Measurements from ENCODE around the gene BCL2L15. TPM values are rescaled to one million over a fixed set of nuclear protein-coding genes. Genes with fewer than 3 reads are reported as not detected.

Gene BCL2L15
- total and polyA plus RNA-seq, 10 of the 15 experiments (the other 5 are each of a cell fraction or from before 2014, with no cell fraction given), result 0.42 to 1.2 (median 0.59) TPM

DNA sequence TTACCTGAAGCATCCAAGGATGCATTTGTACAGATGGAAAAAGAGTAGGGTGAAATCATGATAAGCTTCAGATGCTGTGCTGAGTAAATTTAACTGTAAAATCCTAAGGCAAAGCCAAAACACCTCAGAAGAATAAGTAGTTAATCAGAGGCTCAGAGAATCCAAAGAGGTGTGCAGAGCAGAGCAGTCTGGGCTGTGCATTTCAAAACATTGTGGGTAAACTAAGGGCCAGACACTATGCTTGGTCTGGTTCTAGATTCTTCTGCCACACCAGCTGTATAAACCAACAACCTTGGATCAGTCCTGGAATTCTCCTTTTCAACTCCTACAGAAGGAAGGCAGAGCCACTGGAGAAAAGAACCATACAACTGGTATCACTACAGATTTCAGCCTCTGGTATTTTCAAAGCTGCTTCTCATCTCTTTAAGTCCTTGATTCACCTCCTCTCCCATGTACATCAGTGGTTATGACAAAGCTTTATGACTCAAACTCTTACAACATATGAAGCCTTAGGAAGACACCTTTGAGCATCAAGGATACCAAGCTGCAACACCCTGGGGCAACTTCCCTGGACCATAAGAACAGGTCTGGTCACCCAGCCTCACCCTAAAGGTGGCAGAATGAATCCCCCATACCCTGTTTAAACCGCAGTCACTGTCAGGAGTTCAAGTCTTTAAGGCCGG, 30.2 kb upstream of the BCL2L15 start:
- ChIA-PET POLR2A (no interaction called here), RAD21 (ENCODE audit: unreplicated experiment) (no interaction called here), SMC1A (ENCODE audit: uncharacterized antibody, unreplicated experiment) (interaction anchor here (1.3 kb wide), 1 partner anchor 12 kb away, joined by 4 read pairs; the partner anchor contains the start of gene DCLRE1B), CTCF (interaction anchor here (1.4 to 2.3 kb wide), 3 partner anchors 10 to 82 kb away, joined by 3 to 6 read pairs (median 4); partner anchors contain the start of gene HIPK1)
- H3K27ac ChIP-seq (ENCODE audit: control insufficient read depth, insufficient read depth), result no peak overlapping the region
- no peaks in the 10 kb centered on the region for H4K20me1 ChIP-seq (ENCODE audit: control insufficient read depth, insufficient read depth)
- H2AFZ ChIP-seq (ENCODE audit: control insufficient read depth, low read depth, low read length), result no peak overlapping the region
- no peak; the same call in 2 of the 3 replicates for ATAC-seq
- H3K36me3 ChIP-seq (ENCODE audit: control insufficient read depth in 2 of 2, insufficient read depth in 2 of 2, low read length in 1 of 2), result no peaks in the 10 kb centered on the region
- H3K27me3 ChIP-seq (replicated peaks in 1 of 2; ENCODE audit: control insufficient read depth in 2 of 2, insufficient read depth in 2 of 2, low read length in 1 of 2), result no peaks in the 10 kb centered on the region
- no TSS peak for BruUV-seq (replicated peaks)
- FAIRE-seq, result no peak
- no peaks in the 10 kb centered on the region; the same call in 2 of the 3 replicates for H3K9me3 ChIP-seq (replicated peaks; ENCODE audit: control insufficient read depth, insufficient read depth, low read length)
- no peak overlapping the region for H3K4me2 ChIP-seq (ENCODE audit: control insufficient read depth, insufficient read depth)
- H3K4me3 ChIP-seq, result no peak overlapping the region
- H3K4me1 ChIP-seq (ENCODE audit: control insufficient read depth, insufficient read depth, low read length), result no peaks in the 10 kb centered on the region
- in situ Hi-C loops (cut with MboI), result no loop called here
- intact Hi-C loops (cut with micrococcal nuclease; ENCODE audit: unreplicated experiment), result no loop called here
- no peak for DNase-seq (ENCODE audit: low read depth, low spot score)
- WGBS (ENCODE audit: insufficient coverage, insufficient replicate concordance, low lambda C conversion rate, missing lambda C conversion rate), result 75% methylated on average over 2 of the region's 2 CpGs
- no peaks in the 10 kb centered on the region for H3K79me2 ChIP-seq (ENCODE audit: control insufficient read depth, insufficient read depth, low read length)
- no peak overlapping the region for H3K9ac ChIP-seq (ENCODE audit: control insufficient read depth, insufficient read depth, low read length)
- no peak for TF ChIP-seq NFYA (IDR thresholded peaks at IDR 0.05; ENCODE audit: borderline replicate concordance, low read depth, low read length)
- no peak for TF ChIP-seq SRF (IDR thresholded peaks at IDR 0.05; ENCODE audit: low read depth in 2 of 2, low read length in 2 of 2)
- TF ChIP-seq, protein P1, sequence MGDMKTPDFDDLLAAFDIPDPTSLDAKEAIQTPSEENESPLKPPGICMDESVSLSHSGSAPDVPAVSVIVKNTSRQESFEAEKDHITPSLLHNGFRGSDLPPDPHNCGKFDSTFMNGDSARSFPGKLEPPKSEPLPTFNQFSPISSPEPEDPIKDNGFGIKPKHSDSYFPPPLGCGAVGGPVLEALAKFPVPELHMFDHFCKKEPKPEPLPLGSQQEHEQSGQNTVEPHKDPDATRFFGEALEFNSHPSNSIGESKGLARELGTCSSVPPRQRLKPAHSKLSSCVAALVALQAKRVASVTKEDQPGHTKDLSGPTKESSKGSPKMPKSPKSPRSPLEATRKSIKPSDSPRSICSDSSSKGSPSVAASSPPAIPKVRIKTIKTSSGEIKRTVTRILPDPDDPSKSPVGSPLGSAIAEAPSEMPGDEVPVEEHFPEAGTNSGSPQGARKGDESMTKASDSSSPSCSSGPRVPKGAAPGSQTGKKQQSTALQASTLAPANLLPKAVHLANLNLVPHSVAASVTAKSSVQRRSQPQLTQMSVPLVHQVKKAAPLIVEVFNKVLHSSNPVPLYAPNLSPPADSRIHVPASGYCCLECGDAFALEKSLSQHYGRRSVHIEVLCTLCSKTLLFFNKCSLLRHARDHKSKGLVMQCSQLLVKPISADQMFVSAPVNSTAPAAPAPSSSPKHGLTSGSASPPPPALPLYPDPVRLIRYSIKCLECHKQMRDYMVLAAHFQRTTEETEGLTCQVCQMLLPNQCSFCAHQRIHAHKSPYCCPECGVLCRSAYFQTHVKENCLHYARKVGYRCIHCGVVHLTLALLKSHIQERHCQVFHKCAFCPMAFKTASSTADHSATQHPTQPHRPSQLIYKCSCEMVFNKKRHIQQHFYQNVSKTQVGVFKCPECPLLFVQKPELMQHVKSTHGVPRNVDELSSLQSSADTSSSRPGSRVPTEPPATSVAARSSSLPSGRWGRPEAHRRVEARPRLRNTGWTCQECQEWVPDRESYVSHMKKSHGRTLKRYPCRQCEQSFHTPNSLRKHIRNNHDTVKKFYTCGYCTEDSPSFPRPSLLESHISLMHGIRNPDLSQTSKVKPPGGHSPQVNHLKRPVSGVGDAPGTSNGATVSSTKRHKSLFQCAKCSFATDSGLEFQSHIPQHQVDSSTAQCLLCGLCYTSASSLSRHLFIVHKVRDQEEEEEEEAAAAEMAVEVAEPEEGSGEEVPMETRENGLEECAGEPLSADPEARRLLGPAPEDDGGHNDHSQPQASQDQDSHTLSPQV (IDR thresholded peaks at IDR 0.05), result no peak
- no peak for TF ChIP-seq GATAD2B (conservative IDR thresholded peaks at IDR 0.05; ENCODE audit: low read depth)
- TF ChIP-seq CHD4 (IDR thresholded peaks at IDR 0.05), result no peak
- no peak for TF ChIP-seq SUZ12 (IDR thresholded peaks at IDR 0.05; ENCODE audit: unreplicated experiment)
- TF ChIP-seq GABPA (IDR thresholded peaks at IDR 0.05; ENCODE audit: low read depth), result no peak
- no peak for TF ChIP-seq RBBP5 (conservative IDR thresholded peaks at IDR 0.05)
- TF ChIP-seq NR2C1 (IDR thresholded peaks at IDR 0.05), result no peak
- TF ChIP-seq NR2C2 (IDR thresholded peaks at IDR 0.05; ENCODE audit: borderline replicate concordance, control insufficient read depth, insufficient read length, low read depth), result no peak
- TF ChIP-seq FOXK2 (IDR thresholded peaks at IDR 0.05), result no peak
- TF ChIP-seq MEF2A (IDR thresholded peaks at IDR 0.05; ENCODE audit: insufficient read depth, low read depth, low read length), result no peak
- no peak for TF ChIP-seq YBX1 (IDR thresholded peaks at IDR 0.05)
- TF ChIP-seq, protein P2, sequence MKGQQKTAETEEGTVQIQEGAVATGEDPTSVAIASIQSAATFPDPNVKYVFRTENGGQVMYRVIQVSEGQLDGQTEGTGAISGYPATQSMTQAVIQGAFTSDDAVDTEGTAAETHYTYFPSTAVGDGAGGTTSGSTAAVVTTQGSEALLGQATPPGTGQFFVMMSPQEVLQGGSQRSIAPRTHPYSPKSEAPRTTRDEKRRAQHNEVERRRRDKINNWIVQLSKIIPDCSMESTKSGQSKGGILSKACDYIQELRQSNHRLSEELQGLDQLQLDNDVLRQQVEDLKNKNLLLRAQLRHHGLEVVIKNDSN (IDR thresholded peaks at IDR 0.05; ENCODE audit: borderline replicate concordance, extremely low read length, insufficient read depth, low read depth, low read length), result no peak
- no peak for TF ChIP-seq SMARCA5 (IDR thresholded peaks at IDR 0.05)
- no peak for TF ChIP-seq ZSCAN29 (IDR thresholded peaks at IDR 0.05)

All from GM12878 (cell line).